Mesodermal cell (in vitro differentiated cells): Measurements from ENCODE around the gene EME1. TPM values are rescaled to one million over a fixed set of nuclear protein-coding genes. Genes with fewer than 3 reads are reported as not detected.

Experiments
- H3K27ac ChIP-seq: 2 replicates; pipeline ENCODE4 v1.7.0; 2013; ENCODE audit warnings: mild to moderate bottlenecking, low read depth, low read length, moderate library complexity; ENCODE audit not compliant: severe bottlenecking
- H3K36me3 ChIP-seq: 2 replicates; pipeline ENCODE4 v1.7.1; 2013; ENCODE audit warnings: mild to moderate bottlenecking, low read length, moderate library complexity; ENCODE audit not compliant: control insufficient read depth, insufficient read depth
- H3K4me1 ChIP-seq: one replicate; pipeline ENCODE4 v1.7.1; 2013; ENCODE audit warnings: mild to moderate bottlenecking, low read length; ENCODE audit not compliant: insufficient read depth, control insufficient read depth, poor library complexity, severe bottlenecking
- H3K4me3 ChIP-seq: 2 replicates; pipeline ENCODE4 v1.7.0; 2013; ENCODE audit warnings: low read length, control low read depth, mild to moderate bottlenecking; ENCODE audit not compliant: insufficient read depth, poor library complexity, severe bottlenecking; ENCODE audit errors: extremely low read depth
- H3K9me3 ChIP-seq: 2 replicates; pipeline ENCODE4 v1.7.1; 2013; ENCODE audit warnings: mild to moderate bottlenecking, low read length, moderate library complexity; ENCODE audit not compliant: control insufficient read depth
- WGBS, 2 experiments: methylation state at CpG; one replicate each; pipeline ENCODE4 v1.1.5; 2013; ENCODE audit warnings: missing lambda C conversion rate in 2 of 2; ENCODE audit not compliant: insufficient coverage in 2 of 2; 5-methylcytosine and 5-hydroxymethylcytosine counted together
- polyA plus RNA-seq, 2 experiments: library from polyadenylated mRNA; stranded (reverse); fragments of 50-300 nt; gene quantifications; one replicate each; pipeline ENCODE4 v1.2.3, GENCODE V29; 2013

The EME1 gene, protein sequence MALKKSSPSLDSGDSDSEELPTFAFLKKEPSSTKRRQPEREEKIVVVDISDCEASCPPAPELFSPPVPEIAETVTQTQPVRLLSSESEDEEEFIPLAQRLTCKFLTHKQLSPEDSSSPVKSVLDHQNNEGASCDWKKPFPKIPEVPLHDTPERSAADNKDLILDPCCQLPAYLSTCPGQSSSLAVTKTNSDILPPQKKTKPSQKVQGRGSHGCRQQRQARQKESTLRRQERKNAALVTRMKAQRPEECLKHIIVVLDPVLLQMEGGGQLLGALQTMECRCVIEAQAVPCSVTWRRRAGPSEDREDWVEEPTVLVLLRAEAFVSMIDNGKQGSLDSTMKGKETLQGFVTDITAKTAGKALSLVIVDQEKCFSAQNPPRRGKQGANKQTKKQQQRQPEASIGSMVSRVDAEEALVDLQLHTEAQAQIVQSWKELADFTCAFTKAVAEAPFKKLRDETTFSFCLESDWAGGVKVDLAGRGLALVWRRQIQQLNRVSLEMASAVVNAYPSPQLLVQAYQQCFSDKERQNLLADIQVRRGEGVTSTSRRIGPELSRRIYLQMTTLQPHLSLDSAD
- polyA plus RNA-seq (2013, experiment 1 of 2) = 16.4 TPM
- 17.3 TPM for polyA plus RNA-seq (2013, experiment 2 of 2)

DNA sequence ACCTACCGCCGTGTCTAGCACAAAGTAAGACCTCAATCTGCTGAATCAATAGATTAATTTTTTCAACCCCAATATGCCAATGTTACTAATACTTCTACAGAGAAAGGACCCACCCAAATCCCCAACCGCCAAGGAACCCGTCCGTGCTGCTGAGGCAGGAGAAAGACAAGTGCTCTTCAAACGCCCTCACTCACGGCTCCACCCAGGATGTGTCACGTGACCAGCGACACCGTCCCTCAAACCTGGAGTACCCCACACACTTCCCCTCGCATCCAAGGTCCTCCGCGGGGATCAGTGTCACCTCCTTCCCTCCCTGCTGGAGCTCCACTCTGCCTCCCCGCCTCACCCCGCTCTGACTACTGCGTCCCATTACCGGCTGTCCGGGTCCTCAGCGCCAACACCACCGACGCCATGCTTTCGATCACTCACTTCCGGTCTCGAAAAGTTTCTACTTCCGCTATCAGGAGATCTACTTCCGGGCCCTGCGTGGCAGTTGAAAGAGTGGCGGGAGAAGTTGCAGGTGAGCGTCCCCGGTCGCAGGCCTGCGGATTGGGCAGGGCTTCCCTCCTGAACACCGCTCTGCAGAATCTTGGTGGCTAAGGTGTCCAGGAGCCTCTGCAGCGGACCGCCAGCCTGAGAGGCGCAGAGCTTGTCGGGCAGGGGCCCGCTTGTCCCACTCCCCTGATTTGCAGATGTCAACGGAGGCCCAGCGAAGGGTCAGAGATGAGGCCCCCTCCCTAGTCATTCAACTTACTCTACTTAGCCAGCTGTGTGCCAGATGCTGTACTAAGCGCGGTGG is at the start of gene EME1, which contains the start of gene MRPL27:
Gene EME1, plus strand, starts transcription at position 472 of the 799 bp plus-strand sequence. CDS start 1,980 bp downstream, outside the sequence.
Gene MRPL27, minus strand, starts transcription at position 427 of the 799 bp plus-strand sequence. Its CDS starts 14 bp downstream, at position 413.
- H3K9me3 ChIP-seq = no peaks in the 10 kb centered on the region
- peaks cover 14% of the 10 kb centered on the region for H3K4me1 ChIP-seq
- H3K27ac ChIP-seq = peak within 1 kb of the TSS; percentile 83
- H3K36me3 ChIP-seq = peaks cover 54% of the 10 kb centered on the region
- WGBS, 2 experiments = 1 to 2% methylated on average over 36 of the region's 42 CpGs
- H3K4me3 ChIP-seq = peak within 1 kb of the TSS; percentile 85

DNA sequence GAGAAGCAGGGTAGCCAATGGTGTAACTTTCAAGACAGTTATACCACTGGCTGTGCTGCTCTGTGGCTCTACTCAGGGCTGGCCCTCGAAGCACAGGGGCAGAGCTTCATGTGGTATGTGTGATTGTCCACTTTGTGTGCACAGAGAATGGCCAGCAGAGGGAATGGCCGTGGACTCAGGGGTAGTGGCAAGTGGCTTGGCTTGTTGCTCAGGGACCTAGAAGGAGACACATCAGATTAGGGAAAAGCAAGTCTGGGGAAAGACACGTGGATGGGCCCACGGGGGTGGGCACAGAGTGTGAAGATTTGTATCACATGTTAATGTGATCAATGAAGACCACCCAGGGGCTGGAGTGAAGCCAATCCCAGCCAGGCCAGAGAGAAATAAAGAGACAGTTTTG is 47.1 kb upstream of the EME1 start:
- Histone ChIP-seq H3K27ac (no peak overlapping the region), H3K4me3 (no peak overlapping the region), H3K4me1 (no peaks in the 10 kb centered on the region), H3K9me3 (no peaks in the 10 kb centered on the region), H3K36me3 (no peaks in the 10 kb centered on the region)
- 78 to 93% methylated on average over 4 of the region's 4 CpGs for WGBS, 2 experiments

DNA sequence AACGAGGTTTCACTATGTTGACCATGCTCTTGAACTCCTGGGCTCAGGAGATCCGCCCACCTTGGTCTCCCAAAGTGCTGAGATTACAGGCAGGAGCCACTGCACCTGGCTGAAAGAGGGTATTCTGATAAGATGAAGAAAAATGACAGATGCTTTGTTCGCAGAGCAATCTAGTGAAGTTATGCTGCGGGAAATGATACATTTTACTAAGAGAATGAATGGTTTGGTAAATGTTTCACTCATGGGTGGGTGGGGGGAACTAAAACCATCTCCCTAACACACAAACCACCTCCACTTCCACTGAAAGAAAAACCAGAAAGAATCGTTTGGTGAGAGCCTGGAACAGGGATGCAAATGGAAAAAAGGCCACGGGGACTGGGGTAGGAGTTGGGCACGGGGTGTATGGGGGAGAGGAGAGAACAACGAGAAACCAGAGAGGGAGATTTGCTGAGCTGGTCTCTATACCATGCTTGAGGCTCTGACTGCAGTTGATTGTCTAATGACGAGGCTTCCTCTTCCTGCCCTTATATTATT is 46.1 kb upstream of the EME1 start:
- Histone ChIP-seq H3K27ac (no peak overlapping the region), H3K4me3 (no peak overlapping the region), H3K9me3 (no peaks in the 10 kb centered on the region), H3K4me1 (no peaks in the 10 kb centered on the region), H3K36me3 (no peaks in the 10 kb centered on the region)
- 87 to 91% methylated on average over 6 of the region's 9 CpGs for WGBS, 2 experiments

DNA sequence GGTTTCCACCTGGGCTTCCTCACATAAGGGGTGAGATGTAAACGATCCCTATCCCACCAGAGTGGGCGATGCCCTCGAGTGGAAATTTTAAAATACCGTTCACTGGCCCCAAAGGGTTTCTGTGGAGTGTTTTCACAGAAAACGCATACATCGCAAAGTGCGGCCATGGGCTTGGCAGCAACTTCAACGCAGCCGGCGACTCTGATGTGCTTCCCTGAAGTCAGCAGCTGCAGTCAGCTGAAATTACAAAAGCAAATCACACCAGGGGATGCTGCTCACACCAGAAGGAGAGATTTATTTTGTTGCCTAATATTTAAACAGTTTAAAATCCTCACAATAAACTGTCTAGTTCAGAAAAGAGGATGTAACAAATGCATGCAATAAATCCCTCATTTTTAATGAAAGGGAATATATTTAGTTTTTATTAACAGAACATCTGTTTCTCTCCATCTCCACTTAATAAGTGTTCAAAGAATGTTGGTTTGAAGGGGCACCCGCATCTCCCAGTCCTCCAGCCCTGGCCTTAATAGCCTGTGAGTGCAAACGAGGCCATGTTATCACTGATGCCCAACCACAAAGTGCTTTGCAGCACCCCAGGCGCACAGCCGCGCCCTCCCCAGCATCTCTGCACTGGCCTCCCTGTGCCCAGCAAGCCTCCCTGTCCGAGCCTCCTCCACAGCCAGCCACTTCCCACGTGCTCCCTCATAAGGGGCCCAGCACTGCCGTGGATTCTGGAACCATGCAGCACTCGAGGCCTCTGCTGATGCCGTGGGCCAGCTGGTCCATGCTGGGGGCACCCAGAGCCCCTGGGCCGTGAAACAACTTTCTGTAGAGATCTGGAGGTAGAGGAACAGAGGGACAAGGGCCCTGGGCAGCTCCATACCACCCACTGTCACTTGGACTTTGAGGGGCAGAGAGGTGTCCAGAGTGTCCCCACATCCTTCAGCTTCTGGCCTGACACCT is 44.4 kb upstream of the EME1 start:
- Histone ChIP-seq H3K4me1 (no peaks in the 10 kb centered on the region), H3K27ac (no peak overlapping the region), H3K36me3 (no peaks in the 10 kb centered on the region), H3K4me3 (no peak overlapping the region), H3K9me3 (no peaks in the 10 kb centered on the region)
- 88 to 93% methylated on average over 16 to 17 of the region's 21 CpGs for WGBS, 2 experiments

DNA sequence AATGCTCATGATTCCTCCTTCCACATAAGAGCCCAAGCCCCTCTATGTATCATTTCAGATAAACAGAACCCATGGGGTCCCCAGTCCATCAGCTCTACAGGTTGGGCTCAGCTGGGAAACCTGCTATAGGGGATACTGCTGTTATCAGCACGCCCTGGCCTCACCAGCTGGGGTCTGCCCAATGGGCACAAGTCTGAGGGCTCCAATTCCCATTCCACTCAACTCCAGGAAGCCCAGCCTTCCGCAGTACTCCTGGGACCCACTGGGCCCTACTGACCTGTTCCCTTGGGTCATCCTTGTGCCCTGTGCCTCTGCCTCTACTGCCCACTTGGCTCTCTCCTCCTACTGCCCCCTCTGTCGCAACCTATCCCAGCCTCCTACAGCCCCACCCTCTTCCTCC is 43.3 kb upstream of the EME1 start:
- Histone ChIP-seq H3K4me3 (no peak overlapping the region), H3K9me3 (no peaks in the 10 kb centered on the region), H3K27ac (no peak overlapping the region), H3K4me1 (no peaks in the 10 kb centered on the region), H3K36me3 (no peaks in the 10 kb centered on the region)
- 95 to 100% methylated on average over 1 to 2 of the region's 3 CpGs for WGBS, 2 experiments

DNA sequence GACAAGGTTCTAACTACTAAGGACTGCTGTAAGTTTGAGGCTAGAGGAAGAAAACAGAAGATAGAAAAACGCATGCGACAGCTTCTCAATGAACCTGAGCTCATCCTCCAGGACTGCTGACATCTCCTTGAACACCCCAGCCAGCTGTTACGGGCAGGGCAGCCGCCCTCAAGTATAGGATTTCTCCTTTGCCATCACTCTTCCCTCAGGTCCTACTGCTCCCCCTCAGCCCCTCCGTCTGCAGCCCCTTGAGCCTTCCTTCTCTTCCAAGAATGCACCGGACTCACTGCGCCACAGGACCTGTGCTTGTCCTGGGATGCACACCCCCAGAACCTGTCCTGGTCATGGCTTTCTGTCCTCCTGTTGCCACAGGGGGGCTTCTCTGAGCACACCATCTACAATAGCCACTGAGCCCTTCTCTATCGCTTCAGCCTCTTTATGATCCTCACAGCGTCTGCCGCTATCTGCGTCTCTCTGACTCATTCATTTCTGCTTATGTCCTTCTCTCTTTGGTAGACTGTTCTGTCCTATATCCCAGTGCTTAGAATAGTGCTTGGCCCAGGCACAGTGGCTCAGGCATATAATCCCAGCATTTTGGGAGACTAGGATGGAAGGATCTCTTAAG is 42.8 kb upstream of the EME1 start:
- WGBS, 2 experiments = 87 to 92% methylated on average over 10 to 11 of the region's 11 CpGs
- Histone ChIP-seq H3K4me3 (no peak overlapping the region), H3K9me3 (no peaks in the 10 kb centered on the region)

DNA sequence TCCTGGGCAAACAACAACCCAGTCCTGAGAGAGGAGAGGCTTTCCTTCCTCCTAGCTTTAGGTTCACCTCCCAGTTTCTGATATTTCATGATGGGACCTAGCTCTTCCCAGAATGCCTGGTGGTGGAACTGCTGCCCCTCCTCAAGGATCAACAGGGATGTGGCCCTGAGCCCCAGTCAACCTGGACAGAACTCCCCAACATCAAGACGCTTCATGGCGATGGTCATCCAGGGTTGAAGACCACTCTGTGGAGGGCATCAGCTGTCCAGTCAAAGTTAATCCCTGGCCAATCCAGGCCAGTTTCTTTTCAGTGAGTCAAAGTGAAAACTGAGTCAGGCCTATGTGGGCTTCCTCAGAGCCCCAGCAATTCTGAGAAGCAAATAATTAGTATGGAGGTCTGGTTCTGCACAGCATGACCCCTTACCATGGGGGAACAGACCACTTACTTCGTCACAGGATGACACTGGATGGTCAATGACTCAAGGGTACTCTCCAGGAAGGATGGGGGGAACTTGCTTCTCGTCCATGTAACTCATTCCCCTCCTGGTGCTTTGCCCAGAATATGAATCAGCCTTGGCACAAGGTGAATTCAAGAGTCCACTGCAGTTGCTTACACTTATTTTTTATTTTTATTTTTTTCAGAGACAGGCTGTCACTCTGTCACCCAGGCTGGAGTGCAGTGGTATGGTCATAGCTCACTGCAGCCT is 41.8 kb upstream of the EME1 start:
- H3K27ac ChIP-seq = no peak overlapping the region
- no peak overlapping the region for H3K4me3 ChIP-seq
- H3K36me3 ChIP-seq = no peaks in the 10 kb centered on the region
- no peaks in the 10 kb centered on the region for H3K9me3 ChIP-seq
- WGBS, 2 experiments = 100% methylated on average over 4 of the region's 4 CpGs
- H3K4me1 ChIP-seq = no peaks in the 10 kb centered on the region

More for the DNA sequence above, 42.8 kb upstream of the EME1 start:
- no peaks in the 10 kb centered on the region for H3K4me1 ChIP-seq
- H3K27ac ChIP-seq = no peak overlapping the region
- no peaks in the 10 kb centered on the region for H3K36me3 ChIP-seq

DNA sequence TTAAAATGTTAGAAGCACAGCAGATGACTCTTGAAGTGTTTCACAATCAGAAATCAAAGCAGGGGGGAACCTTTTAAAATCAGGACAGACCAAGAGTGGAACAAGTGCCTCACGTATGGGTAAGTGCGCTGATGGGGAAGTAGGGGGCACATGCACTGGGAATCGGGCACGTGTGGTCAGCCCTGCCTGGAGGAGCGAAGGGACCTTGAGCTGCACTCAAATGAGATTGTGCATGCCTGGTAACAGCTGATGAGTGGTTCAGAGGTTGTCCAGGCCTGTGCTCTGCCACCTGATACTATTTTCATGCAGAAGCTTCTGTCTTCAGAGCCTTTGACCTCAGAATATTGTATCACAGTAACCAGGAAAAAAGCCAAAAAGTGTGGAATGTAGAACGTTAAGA is 40.8 kb upstream of the EME1 start:
- no peaks in the 10 kb centered on the region for H3K9me3 ChIP-seq
- H3K27ac ChIP-seq = no peak overlapping the region
- no peak overlapping the region for H3K4me3 ChIP-seq
- no peaks in the 10 kb centered on the region for H3K4me1 ChIP-seq
- WGBS, 2 experiments = 93 to 94% methylated on average over 5 to 6 of the region's 6 CpGs
- no peaks in the 10 kb centered on the region for H3K36me3 ChIP-seq
